GM23248 (cell line): ENCODE measurements around the gene AP1G2. TPM values are rescaled to one million over a fixed set of nuclear protein-coding genes. Genes with fewer than 3 reads are reported as not detected.
A peak's percentile ranks its signal among the peaks of the same experiment; 100 is the strongest.

Source experiments
- DNase-seq: peaks from one replicate; pipeline ENCODE4 v3.0.0-alpha.2; 2015
- H2AFZ ChIP-seq: fragments of 200-600 bp; sonication (generic); 2 replicates; pipeline ENCODE4 v1.6.1; 2016; ENCODE audit warnings: antibody characterized with exemption
- H3F3A ChIP-seq: fragments of 200-600 bp; sonication (generic); 2 replicates; pipeline ENCODE4 v1.6.1; 2016; ENCODE audit warnings: mild to moderate bottlenecking, antibody characterized with exemption, mixed run types; ENCODE audit not compliant: insufficient read depth
- H3K27ac ChIP-seq: fragments of 200-600 bp; sonication (generic); 2 replicates; pipeline ENCODE4 v1.5.1; 2016; ENCODE audit warnings: mild to moderate bottlenecking
- H3K27me3 ChIP-seq: fragments of 200-600 bp; sonication (generic); replicated peaks from 2 replicates; pipeline ENCODE4 v1.6.1; 2016; ENCODE audit warnings: mild to moderate bottlenecking; ENCODE audit not compliant: insufficient read depth
- H3K36me3 ChIP-seq: fragments of 200-600 bp; sonication (generic); 2 replicates; pipeline ENCODE4 v1.6.1; 2016; ENCODE audit warnings: low read depth, mild to moderate bottlenecking
- H3K4me1 ChIP-seq: fragments of 200-600 bp; sonication (generic); 2 replicates; pipeline ENCODE4 v1.6.1; 2016; ENCODE audit warnings: mild to moderate bottlenecking; ENCODE audit not compliant: insufficient read depth
- H3K4me2 ChIP-seq: fragments of 200-600 bp; sonication (generic); one replicate; pipeline ENCODE4 v1.6.1; 2016; ENCODE audit warnings: mild to moderate bottlenecking; ENCODE audit not compliant: unreplicated experiment
- H3K4me3 ChIP-seq: fragments of 200-600 bp; sonication (generic); 2 replicates; pipeline ENCODE4 v1.5.1; 2016; ENCODE audit warnings: mild to moderate bottlenecking
- H3K79me2 ChIP-seq: fragments of 200-600 bp; sonication (generic); 2 replicates; pipeline ENCODE4 v1.6.1; 2016; ENCODE audit warnings: mild to moderate bottlenecking; ENCODE audit not compliant: insufficient read depth
- H3K9ac ChIP-seq: fragments of 200-600 bp; sonication (generic); 2 replicates; pipeline ENCODE4 v1.6.1; 2016; ENCODE audit warnings: mild to moderate bottlenecking
- H3K9me2 ChIP-seq: fragments of 200-600 bp; sonication (generic); 2 replicates; pipeline ENCODE4 v1.6.1; 2016; ENCODE audit warnings: mixed run types, mild to moderate bottlenecking, moderate library complexity; ENCODE audit not compliant: insufficient read depth
- H3K9me3 ChIP-seq: fragments of 200-600 bp; sonication (generic); one replicate; pipeline ENCODE4 v1.6.1; 2017; ENCODE audit warnings: low read depth
- H4K20me1 ChIP-seq: fragments of 200-600 bp; sonication (generic); 2 replicates; pipeline ENCODE4 v1.6.0; 2016; ENCODE audit not compliant: insufficient read depth
- EZH2 ChIP-seq: fragments of 200-600 bp; sonication (generic); IDR thresholded peaks from 2 replicates; pipeline ENCODE4 v1.6.1; 2018; ENCODE audit warnings: antibody characterized with exemption, mild to moderate bottlenecking; ENCODE audit not compliant: insufficient read depth, poor library complexity, severe bottlenecking
- EZH2phosphoT487 ChIP-seq: fragments of 200-600 bp; sonication (generic); IDR thresholded peaks from 2 replicates; pipeline ENCODE4 v1.6.1; 2018; ENCODE audit warnings: antibody characterized with exemption, moderate library complexity, mild to moderate bottlenecking, low read depth; ENCODE audit not compliant: insufficient read depth
- WGBS, 2 experiments: methylation state at CpG; one replicate each; pipeline ENCODE4 v1.1.6; 2015 to 2017; ENCODE audit warnings: low lambda C conversion rate in 2 of 2, low coverage in 1 of 2; ENCODE audit errors: missing lambda C conversion rate in 2 of 2; 5-methylcytosine and 5-hydroxymethylcytosine counted together
- in situ Hi-C: fragments of 300-500 bp; cut with MboI; formaldehyde crosslinking; loops from 2 replicates; pipeline ENCODE4 v1.15.0; 2020
- polyA plus RNA-seq: library from polyadenylated mRNA; unstranded; fragments of >200 nt; fragmentation: Nextera tagmentation; extraction: Ambion mirVana; gene quantifications from 2 replicates; pipeline ENCODE4 v1.2.1, GENCODE V29; 2016
- total RNA-seq: library from RNA; depleted of rRNA; stranded (reverse); fragments of >200 nt; shearing (Covaris generic); gene quantifications from 2 replicates; pipeline ENCODE4 v1.2.3, GENCODE V29; 2014

AP1G2 gene
- total and polyA plus RNA-seq, 2 experiments from 2014 or later: 10.2 to 13.7 TPM

GRCh38 chr14:23609001-23609400, 41.4 kb upstream of the AP1G2 start:
- no peak overlapping the region for H3K9ac ChIP-seq
- no peak overlapping the region for H3K4me2 ChIP-seq
- TF ChIP-seq EZH2phosphoT487 (no peak), EZH2 (no peak)
- no peak for DNase-seq
- H4K20me1 ChIP-seq: no peaks in the 10 kb centered on the region
- no peaks in the 10 kb centered on the region for H3K4me1 ChIP-seq
- H3K9me2 ChIP-seq: no peaks in the 10 kb centered on the region
- no peaks in the 10 kb centered on the region for H3K79me2 ChIP-seq
- H3K36me3 ChIP-seq: no peaks in the 10 kb centered on the region
- peaks cover 21% of the 10 kb centered on the region for H3K27me3 ChIP-seq
- H3K9me3 ChIP-seq: no peaks in the 10 kb centered on the region
- 27 to 34% methylated on average over 3 of the region's 3 CpGs for WGBS, 2 experiments
- H3F3A ChIP-seq: no peaks in the 10 kb centered on the region
- H3K27ac ChIP-seq: no peak overlapping the region
- no peak overlapping the region for H3K4me3 ChIP-seq
- H2AFZ ChIP-seq: no peak overlapping the region
- in situ Hi-C loops: no loop called here

- H3K4me1 ChIP-seq: no peaks in the 10 kb centered on the region
- 0 to 9% methylated on average over 1 of the region's 1 CpG for WGBS, 2 experiments
- H3K79me2 ChIP-seq: no peaks in the 10 kb centered on the region
- H2AFZ ChIP-seq: no peak overlapping the region
- no peaks in the 10 kb centered on the region for H3K9me3 ChIP-seq
- H3K27me3 ChIP-seq: peaks cover 17% of the 10 kb centered on the region
- no peak overlapping the region for H3K4me2 ChIP-seq
- no peaks in the 10 kb centered on the region for H3F3A ChIP-seq
- H3K36me3 ChIP-seq: no peaks in the 10 kb centered on the region
- H3K9ac ChIP-seq: no peak overlapping the region
- no peak for DNase-seq
- H3K27ac ChIP-seq: no peak overlapping the region
- H4K20me1 ChIP-seq: no peaks in the 10 kb centered on the region
- in situ Hi-C loops: no loop called here
- no peaks in the 10 kb centered on the region for H3K9me2 ChIP-seq
- TF ChIP-seq EZH2phosphoT487: no peak
- no peak for TF ChIP-seq EZH2
- no peak overlapping the region for H3K4me3 ChIP-seq
These were observed 40.9 kb upstream of the AP1G2 start for GRCh38 chr14:23608454-23608853.

GRCh38 chr14:23605931-23606585, 38.5 kb upstream of the AP1G2 start:
- WGBS, 2 experiments: 36 to 44% methylated on average over 6 of the region's 6 CpGs
- Histone ChIP-seq H3K4me1 (no peaks in the 10 kb centered on the region), H3K36me3 (no peaks in the 10 kb centered on the region), H3K9ac (no peak overlapping the region), H3F3A (no peaks in the 10 kb centered on the region), H3K9me2 (no peaks in the 10 kb centered on the region), H2AFZ (no peak overlapping the region), H3K9me3 (no peaks in the 10 kb centered on the region), H3K4me3 (no peak overlapping the region), H4K20me1 (no peaks in the 10 kb centered on the region), H3K4me2 (no peak overlapping the region), H3K27me3 (0 out of 2 replicates have a peak, but pooled peaks cover 4% of the 10 kb centered on the region), H3K27ac (no peak overlapping the region), H3K79me2 (no peaks in the 10 kb centered on the region)
- in situ Hi-C loops: no loop called here
- no peak for TF ChIP-seq EZH2phosphoT487
- TF ChIP-seq EZH2: no peak
- DNase-seq: peak; percentile 28

GRCh38 chr14:23604675-23605170, 37.1 kb upstream of the AP1G2 start:
- H3K79me2 ChIP-seq: no peaks in the 10 kb centered on the region
- no peak overlapping the region for H3K4me3 ChIP-seq
- no peaks in the 10 kb centered on the region for H3K4me1 ChIP-seq
- no peak for DNase-seq
- no peaks in the 10 kb centered on the region for H4K20me1 ChIP-seq
- no peaks in the 10 kb centered on the region for H3K36me3 ChIP-seq
- no peak overlapping the region for H3K9ac ChIP-seq
- in situ Hi-C loops: no loop called here
- TF ChIP-seq EZH2 (no peak), EZH2phosphoT487 (no peak)
- H3F3A ChIP-seq: no peaks in the 10 kb centered on the region
- H3K27me3 ChIP-seq: no peaks in the 10 kb centered on the region
- no peak overlapping the region for H2AFZ ChIP-seq
- no peaks in the 10 kb centered on the region for H3K9me3 ChIP-seq
- WGBS, 2 experiments: 71 to 72% methylated on average over 3 of the region's 3 CpGs
- H3K4me2 ChIP-seq: no peak overlapping the region
- no peak overlapping the region for H3K27ac ChIP-seq
- no peaks in the 10 kb centered on the region for H3K9me2 ChIP-seq
